ENCODE data around the gene CCR5AS.
"Not testable (repeated sequence)": the region's sequence is repeated elsewhere in the genome, so short reads cannot be mapped to it uniquely, and the experiment has no call there.

CCR5AS gene

GRCh38 chr3:46427916-46428833, 21.3 kb upstream of the CCR5AS start:
- no peak for DNase-seq

GRCh38 chr3:46427404-46427803, 20.5 kb upstream of the CCR5AS start:
- DNase-seq: not testable (repeated sequence)

- not testable (repeated sequence) for DNase-seq
These were observed 19.6 kb upstream of the CCR5AS start for GRCh38 chr3:46426476-46426875.

GRCh38 chr3:46423588-46423987, 16.7 kb upstream of the CCR5AS start:
- DNase-seq: no peak

GRCh38 chr3:46422617-46423016, 15.8 kb upstream of the CCR5AS start:
- no peak for DNase-seq

- DNase-seq: no peak
These were observed 14.1 kb upstream of the CCR5AS start for GRCh38 chr3:46420931-46421330.

GRCh38 chr3:46419816-46420215, 12.9 kb upstream of the CCR5AS start:
- no peak for DNase-seq

GRCh38 chr3:46417841-46418611, 11.2 kb upstream of the CCR5AS start:
- DNase-seq: no peak

GRCh38 chr3:46416811-46417510, 10.1 kb upstream of the CCR5AS start:
- DNase-seq: no peak

GRCh38 chr3:46416125-46416810, 9.4 kb upstream of the CCR5AS start:
- no peak for DNase-seq

GRCh38 chr3:46414739-46415138, 7.9 kb upstream of the CCR5AS start:
- DNase-seq: no peak

- no peak for DNase-seq
These were observed 7.1 kb upstream of the CCR5AS start for GRCh38 chr3:46413951-46414350.

- no peak for DNase-seq
These were observed 6.0 kb upstream of the CCR5AS start for GRCh38 chr3:46412786-46413298.

GRCh38 chr3:46411271-46411670, 4.4 kb upstream of the CCR5AS start:
- no peak for DNase-seq

- DNase-seq: no peak
These were observed 3.8 kb upstream of the CCR5AS start for GRCh38 chr3:46410669-46411068.

- no peak for DNase-seq
These were observed 3.0 kb upstream of the CCR5AS start for GRCh38 chr3:46409739-46410489.

- DNase-seq: no peak
These were observed 2.0 kb upstream of the CCR5AS start for GRCh38 chr3:46408853-46409252.

- DNase-seq: no peak
These were observed 1.1 kb upstream of the CCR5AS start for GRCh38 chr3:46407970-46408369.

- no peak for DNase-seq
These were observed 451 bp downstream of the CCR5AS start for GRCh38 chr3:46406443-46406787.

GRCh38 chr3:46405301-46406019, 1.4 kb downstream of the CCR5AS start:
- no peak for DNase-seq

GRCh38 chr3:46402902-46403301, 4.0 kb downstream of the CCR5AS start:
- DNase-seq: not testable (repeated sequence)

Data from activated T-cell treated with anti-CD3 and anti-CD28 coated beads for 4 hours (primary cell).